Stimulated activated CD4-positive, alpha-beta T cell treated with anti-CD3 and anti-CD28 coated beads, TNF-alpha, amount 100 ng/mL, for 48 hours (primary cell): ENCODE measurements around the gene WASF3.
"Not testable (repeated sequence)": the region's sequence is repeated elsewhere in the genome, so short reads cannot be mapped to it uniquely, and the experiment has no call there.

Experiments used
- DNase-seq, 3 donors: peaks; one replicate each; pipeline ENCODE4 v3.0.0-alpha.2; 2020; ENCODE audit warnings: low read depth in 3 of 3

The WASF3 gene

DNA sequence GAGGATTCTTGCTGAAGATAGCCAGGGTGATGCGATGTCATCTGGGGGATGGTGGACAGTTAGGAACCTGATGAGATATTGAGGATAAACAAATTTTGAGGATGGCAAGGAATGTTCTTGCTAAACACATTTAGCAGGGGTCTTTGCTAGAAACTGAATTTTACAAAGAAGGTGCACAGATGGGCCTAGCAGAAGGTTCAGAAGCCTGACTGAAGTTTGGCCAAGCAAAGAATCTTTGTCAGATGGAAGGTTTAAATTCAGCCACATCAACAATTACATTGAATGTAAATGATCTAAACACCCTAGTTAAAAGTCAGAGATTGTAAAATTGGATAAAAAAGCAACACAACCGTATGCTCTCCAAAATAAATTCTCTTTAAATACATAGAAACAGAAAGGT is 68.8 kb downstream of the WASF3 start:
- DNase-seq, result no peak

DNA sequence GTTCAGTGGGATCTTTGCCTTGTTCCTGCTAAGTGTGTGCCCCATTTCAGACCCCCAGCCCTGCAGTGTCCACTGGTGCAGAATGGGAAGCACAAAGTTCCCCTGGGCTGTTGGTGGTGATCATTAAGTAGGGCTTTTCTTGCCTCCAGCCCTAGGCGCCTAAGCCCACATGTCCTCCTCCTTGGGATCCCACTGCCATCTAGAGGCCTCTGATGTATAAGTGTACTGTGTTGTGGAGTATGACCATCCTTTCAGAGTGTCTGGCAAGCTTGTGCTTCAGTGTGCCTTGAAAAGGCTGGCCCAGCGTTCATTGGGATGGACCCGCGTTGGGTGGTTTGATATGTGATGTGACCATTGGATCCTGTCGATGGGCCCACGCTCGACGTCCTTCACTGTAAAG is 71.2 kb downstream of the WASF3 start:
- no peak for DNase-seq

DNA sequence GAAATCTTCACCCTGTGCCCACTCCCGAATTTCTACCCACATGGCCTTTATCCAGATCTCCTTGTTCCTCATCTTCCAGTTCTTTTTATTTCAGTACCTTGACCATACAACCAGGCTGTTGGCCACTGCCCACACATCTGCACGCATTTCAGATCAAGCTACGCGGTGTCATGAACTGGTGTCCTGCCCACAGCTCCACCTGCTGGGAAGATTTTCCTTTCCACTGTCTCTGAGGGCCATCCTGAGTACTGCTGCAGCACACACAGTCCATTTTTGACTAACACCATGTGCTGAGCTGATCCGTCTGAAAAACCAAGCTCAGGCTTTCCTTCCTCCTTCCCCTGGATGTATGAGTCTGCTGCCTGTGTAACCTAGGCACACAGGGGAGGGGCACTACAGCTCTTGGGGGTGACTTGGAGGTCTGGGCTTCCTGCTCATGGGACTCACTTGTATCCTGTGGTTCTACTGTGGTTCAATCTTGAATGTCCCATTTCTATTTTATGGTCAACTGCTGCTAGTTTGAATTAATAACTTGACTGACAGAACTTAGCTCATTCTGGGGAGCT is 71.9 kb downstream of the WASF3 start:
- DNase-seq, result no peak

DNA sequence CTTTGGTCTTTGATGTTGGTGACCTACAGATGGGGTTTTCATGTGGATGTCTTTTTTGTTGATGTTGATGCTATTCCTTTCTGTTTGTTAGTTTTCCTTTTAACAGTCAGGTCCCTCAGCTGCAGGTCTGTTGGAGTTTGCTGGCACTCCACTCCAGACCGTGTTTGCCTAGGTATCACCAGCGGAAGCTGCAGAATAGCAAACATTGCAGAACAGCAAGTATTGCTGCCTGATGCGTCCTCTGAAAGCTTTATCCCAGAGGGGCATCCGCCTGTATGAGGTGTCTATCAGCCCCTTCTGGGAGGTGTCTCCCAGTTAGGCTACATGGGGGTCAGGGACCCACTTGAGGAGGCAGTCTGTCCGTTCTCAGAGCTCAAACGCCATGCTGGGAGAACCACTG is 78.2 kb downstream of the WASF3 start:
- not testable (repeated sequence) for DNase-seq

DNA sequence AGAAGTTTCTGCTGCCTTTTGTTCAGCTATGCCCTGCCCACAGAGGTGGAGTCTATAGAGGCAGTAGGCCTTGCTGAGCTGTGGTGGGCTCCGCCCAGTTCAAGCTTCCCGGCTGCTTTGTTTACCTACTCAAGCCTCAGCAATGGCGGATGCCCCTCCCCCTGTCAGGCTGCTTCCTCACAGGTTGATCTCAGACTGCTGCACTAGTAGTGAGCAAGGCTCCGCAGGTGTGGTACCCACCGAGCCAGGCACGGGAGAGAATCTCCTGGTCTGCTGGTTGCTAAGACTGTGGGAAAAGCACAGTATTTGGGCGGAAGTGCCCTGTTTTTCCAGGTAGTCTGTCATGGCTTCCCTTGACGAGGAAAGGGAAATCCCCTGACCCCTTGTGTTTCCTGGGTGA is 78.6 kb downstream of the WASF3 start:
- DNase-seq, result not testable (repeated sequence)

DNA sequence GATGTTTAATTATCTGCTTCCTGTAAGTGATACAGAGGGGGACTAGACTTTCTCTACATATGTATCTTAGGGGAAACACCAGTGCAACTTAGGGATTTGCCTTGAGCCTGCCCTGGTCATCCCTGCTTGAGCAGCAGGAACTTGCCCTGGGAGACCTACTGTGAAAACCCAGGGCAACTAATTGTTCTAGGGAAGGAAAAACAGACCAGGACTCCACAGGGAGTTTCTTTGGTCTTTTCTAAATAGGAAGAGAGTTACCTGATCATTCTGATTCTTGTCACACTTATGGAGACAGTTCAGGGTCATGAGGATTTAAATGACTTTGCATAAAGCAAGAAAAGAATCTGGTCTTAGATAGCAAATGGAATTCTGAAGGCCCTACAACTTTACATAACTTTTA is 89.1 kb downstream of the WASF3 start:
- DNase-seq, result no peak

DNA sequence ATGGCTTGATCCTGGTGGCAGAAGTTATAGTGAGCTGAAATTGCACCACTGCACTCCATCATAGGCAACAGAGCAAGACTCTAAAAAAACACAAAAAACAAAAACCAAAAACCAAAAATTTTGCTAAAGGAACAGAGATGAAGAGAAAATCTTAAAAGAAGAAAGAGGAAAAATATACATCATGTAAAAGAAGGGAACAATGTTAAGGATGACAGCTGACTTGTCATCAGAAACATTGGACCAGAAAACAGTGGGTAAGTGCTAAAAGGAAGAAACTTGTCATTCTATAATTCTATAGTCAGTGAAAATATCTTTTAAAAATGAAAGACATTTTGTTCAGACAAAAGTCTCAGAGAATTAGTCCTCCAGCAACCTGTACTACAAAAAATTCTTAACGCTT is 93.8 kb downstream of the WASF3 start:
- DNase-seq, result no peak

DNA sequence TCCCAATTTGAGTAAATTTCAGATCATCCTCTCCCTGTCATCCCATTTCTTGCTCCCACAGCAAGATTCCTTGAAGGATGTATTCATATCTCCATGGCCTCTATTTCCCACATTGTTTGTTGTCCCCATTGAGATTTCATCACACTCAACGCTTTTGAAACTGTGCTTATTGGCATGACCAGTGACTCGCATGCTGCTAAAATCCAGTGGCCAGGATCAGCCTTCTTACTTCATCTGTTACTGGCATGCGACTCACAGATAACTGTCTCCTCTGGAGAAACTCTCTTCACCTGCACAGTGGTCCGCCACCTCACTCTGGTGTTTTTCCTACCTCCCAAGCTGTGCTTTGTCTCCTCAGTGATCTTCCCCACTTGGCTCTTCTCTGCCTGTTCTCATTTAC is 95.8 kb downstream of the WASF3 start:
- no peak for DNase-seq

DNA sequence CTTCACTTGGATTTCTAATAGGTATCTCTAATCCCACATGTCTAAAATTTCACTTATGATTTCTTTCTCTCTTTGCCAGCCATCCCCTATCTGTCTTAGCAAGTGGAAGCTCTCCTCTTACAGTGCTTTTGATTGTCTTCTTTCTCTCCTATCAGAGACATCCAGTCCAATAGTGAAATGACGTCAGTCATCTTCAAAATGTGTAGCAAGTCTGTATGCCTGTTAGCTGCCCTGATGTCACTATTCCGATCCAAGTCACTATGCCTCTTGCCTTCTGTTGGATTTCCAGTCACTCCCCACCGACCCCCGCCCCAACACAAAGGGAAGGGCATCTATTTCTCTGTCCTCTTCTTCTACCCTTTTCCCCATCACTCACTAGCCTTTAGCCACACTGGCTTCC is 96.4 kb downstream of the WASF3 start:
- DNase-seq, result no peak

DNA sequence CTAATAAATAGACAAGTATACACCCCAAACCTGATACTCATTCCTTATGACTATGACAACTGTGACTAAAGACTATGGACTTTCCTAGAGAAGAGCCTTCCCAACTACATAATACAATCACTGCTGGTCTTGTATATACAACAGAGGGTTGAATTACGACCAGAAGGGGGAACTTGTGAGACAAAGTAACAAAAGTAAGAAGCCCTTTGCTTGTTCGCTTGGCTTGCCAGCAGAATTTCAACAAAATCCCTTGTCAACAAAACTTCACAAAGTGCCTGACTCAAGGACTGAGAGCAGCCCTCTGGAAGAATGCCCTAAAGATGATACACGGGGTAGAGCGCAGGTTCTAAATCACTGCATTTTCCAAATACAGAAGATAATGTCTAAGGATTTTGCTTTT is 99.4 kb downstream of the WASF3 start:
- no peak for DNase-seq

DNA sequence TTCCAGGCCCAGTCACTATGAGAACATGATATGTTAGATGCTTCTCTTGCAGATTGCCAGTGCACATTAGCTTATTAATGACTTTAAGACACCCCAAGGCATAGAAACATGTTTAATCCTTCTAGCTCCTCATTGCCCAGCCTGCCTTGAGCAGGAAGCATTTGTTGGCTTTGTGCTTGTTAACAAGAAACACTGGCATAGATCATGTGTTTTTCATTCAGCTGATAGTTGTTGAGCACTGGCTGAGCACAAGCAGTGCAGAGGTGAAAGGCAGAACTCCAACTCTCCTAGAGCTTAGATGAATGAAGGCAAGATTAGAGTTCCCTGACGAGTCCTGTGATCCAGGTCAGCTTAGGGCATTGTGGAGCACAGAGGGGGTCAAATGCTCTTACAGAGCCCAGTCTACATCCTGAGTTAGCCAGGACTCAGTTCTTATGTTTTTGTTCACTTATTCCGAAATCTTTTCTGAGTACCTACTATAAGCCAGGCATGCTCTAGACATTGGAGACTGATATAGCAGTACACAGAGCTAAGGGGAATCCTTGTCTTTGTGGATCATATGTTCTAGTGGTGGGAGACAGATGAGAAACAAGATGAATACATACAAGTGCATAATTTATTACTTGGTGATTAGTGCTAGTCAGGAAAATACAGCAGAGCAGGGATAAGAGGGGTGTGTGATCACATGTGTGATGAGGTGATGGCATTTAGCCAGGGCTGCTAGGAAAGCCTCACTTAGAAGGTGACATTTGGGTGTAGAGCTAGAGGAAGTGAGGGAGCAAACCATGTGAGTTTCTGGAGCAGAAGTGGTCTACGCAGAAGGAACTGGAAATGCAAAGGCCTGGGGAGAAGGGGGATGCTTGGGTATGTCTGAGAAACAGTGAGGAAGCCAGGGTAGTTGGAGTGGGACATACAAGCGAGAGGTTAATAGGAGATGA is 101.2 kb downstream of the WASF3 start:
- no peak for DNase-seq

DNA sequence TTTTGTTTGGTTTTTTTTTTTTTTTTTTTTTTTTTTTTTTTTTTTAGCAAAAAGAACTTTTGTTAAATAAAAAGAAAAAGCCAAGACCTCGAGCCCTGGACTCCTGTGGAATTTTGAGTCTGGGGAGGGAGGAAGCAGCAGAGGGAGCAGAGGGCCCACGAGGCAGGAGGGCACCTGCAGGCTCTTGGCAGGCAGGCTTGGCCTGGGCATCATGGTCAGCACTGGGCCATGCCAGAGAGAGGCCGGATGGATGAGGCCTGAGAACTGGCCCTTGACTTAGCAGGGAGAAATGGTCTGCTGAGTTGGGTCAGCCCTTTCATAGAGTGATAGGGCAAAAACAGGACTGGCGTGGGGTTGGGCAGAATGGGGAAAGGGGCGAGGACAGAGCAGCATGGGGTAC is 102.7 kb downstream of the WASF3 start:
- DNase-seq, result no peak

DNA sequence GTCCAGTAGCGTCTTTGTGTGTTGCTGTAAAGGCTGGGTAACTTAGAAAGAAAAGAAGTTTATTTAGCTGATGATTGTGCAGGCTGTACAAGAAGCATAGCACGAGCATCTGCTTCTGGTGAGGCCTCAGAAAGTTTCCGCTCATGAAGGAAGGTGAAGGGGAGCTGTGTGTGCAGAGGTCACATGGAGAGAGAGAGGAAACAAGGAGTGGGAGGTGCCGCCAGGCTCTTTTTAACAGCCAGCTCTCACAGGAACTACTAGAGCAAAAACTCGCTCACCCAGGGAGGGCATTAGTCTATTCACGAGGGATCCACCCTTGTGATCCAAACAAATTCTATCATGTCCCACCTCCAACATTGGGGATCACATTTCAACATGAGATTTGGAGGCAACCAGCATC is 103.3 kb downstream of the WASF3 start:
- no peak for DNase-seq

DNA sequence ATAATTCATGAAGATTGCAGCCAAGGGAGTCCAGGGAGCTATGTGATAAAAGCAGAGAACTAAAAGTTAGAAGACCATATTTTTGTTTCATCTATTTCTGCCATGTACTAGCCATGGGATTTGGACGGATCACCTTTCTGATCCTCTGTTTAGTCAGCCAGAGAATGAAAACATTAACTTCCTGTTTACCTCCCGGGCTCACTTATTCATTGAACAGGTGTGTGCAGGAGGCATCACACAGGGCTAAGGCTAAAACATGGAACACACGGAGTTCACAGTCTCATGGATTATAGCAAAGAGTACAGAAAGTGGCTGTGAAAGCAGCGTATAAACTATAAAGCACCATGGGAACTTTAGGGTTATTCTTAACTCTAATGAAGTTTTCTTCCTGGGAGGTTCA is 106.3 kb downstream of the WASF3 start:
- no peak for DNase-seq

DNA sequence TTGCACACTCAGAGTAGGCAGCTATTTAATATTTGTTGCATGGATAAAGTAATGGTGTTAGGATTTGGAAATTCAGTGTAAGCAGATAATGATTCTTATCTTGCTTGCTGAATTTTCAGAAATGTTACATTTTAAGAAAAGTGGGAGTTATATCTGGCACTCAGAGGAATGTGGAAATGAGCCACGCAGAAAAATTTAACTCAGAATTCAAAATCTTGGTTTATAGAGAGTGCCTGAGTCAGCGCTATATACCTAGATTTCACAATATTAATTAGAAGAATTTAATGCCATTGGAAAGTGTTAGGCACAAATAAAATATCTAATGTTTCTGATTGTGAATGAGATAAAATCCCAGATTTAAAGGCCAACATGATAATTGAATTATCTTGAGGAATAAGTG is 106.8 kb downstream of the WASF3 start:
- DNase-seq, result no peak

DNA sequence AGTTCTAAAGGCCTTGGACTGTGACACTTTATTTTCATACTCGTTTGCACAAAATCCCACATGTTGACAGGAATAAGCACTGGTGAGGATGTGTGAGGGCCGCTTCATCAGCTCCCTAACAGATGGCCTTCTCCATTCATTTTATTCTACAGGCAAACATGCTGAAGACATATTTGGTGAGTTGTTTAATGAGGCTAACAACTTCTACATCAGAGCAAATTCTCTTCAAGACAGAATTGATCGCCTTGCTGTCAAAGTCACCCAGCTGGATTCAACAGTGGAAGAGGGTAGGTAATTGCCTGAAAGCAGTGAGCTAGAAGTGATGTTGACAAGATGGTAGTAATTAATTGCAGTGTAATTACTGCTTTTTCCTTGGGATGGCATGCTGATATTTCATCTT is 107.4 kb downstream of the WASF3 start:
- no peak for DNase-seq

DNA sequence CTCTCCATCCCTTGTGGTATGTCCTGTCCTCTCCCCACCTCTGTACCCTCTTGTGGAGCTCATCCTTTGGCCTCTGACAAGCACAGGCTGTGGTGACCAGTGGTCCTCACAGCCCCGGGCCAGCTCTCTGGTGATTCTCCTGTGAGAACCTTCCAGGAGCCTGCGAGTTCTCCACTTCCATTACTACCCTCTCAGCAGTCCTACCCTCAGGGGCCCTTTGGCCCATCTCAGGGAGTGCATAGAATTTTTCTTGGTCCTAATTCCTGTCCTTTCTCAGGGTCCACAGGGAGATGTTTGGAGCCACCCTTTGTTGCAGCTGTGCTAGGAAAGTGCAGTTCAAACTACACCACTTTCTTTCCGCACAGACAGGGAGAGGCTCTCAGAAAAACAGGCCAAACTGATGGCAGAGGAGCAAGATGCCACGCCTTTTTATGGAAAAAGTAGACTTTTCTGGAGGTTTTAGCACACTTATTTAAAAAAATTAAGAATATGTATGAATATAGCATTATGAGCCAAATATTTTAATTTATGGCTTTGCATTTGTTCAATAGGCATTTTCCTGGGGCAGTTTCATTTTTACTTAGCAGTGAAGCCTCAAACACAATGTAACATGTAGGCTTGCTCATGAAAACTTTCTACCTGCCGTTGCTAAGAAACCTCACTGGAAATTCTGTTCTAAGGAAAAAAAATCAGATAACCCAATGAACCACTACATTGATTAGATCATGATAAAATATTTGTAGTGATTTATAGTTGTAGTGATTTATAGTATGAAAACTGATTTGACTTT is 111.1 kb downstream of the WASF3 start:
- DNase-seq, result no peak

DNA sequence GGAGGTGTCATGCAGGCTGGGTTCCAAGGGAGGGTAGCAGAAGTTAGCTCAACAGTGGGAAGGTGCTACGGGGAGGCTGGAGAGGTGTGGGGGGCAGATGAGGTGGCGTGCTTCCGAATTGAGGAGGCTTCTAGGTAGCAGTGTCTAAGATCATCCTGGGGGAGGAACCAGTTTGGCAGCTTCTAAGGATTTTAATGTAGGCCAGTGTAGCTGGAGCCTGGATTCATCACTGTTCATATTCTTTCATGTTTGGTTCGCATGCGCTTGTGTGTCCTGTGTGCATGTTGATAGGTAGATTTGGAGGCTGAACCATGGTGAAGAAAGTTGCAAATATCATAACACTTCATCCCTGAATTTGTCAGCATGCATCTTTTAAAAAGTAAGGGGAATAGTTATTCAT is 116.4 kb downstream of the WASF3 start:
- no peak for DNase-seq

DNA sequence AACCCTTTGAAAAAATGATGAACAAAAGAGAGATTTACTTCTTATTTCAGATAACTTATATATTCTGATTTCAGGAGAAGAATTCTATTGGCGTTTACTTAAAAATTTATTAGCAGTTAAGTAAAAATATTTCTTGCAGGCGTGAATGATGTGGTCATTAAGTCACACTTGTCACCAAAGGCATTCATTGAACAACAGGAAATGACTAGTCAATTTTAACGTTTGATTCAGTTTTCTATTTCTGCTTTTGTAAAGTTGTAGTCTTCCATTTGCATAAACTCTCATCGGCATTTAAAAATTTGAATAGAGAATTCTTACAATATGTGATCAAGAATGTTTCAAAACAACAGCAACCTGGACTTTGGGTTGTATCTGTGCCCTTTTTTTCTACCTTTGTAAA is 119.7 kb downstream of the WASF3 start:
- no peak for DNase-seq

DNA sequence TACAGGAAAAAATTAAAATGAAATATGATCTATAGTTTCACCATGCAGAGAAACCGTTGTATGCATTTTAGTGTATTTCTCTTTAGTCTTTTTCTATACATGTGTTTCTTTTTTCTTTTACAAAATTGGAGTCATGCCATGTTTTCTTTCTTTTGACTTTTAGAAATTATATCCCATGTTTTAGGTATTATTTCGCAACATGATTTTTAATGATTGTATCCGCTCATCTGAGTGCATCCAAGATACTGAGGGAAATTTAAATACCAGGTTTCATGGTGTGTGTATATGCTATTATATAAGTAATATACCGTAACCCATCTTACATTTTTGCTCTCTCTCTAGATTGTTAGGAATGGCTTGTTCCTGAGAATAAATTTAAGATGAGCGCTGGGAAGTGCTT is 120.8 kb downstream of the WASF3 start:
- no peak for DNase-seq

DNA sequence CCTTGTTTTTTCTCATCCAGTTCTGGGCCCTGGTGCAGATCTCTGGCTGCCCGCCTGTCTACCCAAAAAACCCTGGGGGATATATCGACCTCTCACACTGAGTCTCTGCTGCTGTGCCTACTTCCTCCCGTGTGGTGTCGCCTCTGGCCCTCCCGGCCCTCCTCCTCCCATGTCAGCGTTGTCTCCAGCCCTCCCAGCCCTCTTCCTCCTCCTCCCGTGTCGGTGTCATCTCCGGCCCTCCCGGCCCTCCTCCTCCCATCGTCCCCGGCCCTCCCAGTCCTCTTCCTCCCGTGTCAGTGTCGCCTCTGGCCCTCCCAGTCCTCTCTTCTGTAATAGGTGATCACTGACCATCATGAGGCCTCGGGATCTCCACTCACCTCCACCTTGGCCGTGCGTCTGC is 121.3 kb downstream of the WASF3 start:
- DNase-seq, result no peak

DNA sequence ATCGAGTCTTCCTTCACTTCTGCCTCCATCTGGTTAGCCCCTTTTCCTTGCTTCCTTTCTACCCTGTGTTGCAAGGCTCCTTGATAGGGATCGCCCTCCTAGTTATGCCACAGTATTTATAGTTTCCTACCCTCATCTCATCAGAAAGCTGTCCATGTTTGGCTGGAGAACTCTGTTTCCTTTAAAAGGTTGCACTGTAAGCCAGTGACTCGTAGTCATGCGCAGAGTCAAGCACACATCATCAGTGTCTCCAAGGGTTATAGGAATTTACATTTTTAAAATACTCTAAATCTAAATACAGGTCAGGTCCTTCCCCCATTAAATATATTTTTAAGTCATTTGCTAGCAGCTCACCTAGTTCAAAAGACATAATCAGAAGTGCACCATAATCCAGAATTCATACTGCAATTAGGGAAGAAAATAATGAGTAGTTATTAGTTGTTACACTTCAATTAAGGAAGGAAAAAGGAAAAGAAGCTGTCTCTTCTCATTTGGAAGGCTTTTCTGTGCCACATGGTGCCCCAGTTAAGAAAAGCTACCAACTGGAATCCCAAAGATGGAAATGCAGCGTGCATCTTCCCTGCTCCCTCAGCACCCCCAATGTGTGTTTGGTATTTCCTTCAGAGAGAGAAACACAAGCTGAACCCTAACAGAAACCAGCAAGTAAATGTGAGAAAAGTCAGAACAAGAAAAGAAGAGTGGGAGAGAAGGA is 122.1 kb downstream of the WASF3 start:
- DNase-seq, result no peak
